Esophagus (tissue), 2 donors: ENCODE data around the gene CUBN. TPM values are rescaled to one million over a fixed set of nuclear protein-coding genes. Genes with fewer than 3 reads are reported as not detected.

Experiments used
- H3K27ac ChIP-seq, 2 donors: one replicate each; pipeline ENCODE4 v1.5.1; 2013; ENCODE audit warnings: low read depth in 2 of 2, mild to moderate bottlenecking in 2 of 2, inconsistent platforms in 1 of 2, low read length in 1 of 2, moderate library complexity in 1 of 2
- H3K27me3 ChIP-seq, 2 donors: one replicate each; pipeline ENCODE4 v1.6.1; 2013; ENCODE audit warnings: low read length in 2 of 2, control low read depth in 1 of 2, mild to moderate bottlenecking in 1 of 2; ENCODE audit not compliant: insufficient read depth in 2 of 2, control insufficient read depth in 1 of 2
- H3K36me3 ChIP-seq, 2 donors: one replicate each; pipeline ENCODE4 v1.6.1; 2013; ENCODE audit warnings: low read length in 1 of 2; ENCODE audit not compliant: control insufficient read depth in 2 of 2, insufficient read depth in 2 of 2
- H3K4me1 ChIP-seq, 2 donors: one replicate each; pipeline ENCODE4 v1.6.1; 2013; ENCODE audit warnings: low read length in 1 of 2; ENCODE audit not compliant: control insufficient read depth in 2 of 2, insufficient read depth in 2 of 2
- H3K4me3 ChIP-seq, 2 donors: one replicate each; pipeline ENCODE4 v1.5.1; 2013; ENCODE audit warnings: low read length in 2 of 2, mild to moderate bottlenecking in 2 of 2, low read depth in 1 of 2, moderate library complexity in 1 of 2
- H3K9me3 ChIP-seq, 2 donors: one replicate each; pipeline ENCODE4 v1.6.1; 2013; ENCODE audit warnings: mild to moderate bottlenecking in 2 of 2, low read depth in 1 of 2, low read length in 1 of 2, moderate library complexity in 1 of 2; ENCODE audit not compliant: control insufficient read depth in 2 of 2, insufficient read depth in 1 of 2
- WGBS, 2 donors: extraction: QIAGEN DNeasy Blood & Tissue Kit; methylation state at CpG; one replicate each; pipeline ENCODE4 v1.1.7; 2013; 5-methylcytosine and 5-hydroxymethylcytosine counted together
- polyA plus RNA-seq, 2 donors: library from polyadenylated mRNA; stranded (reverse); fragments of 200-250 nt; gene quantifications; one replicate each; pipeline ENCODE4 v1.2.3, GENCODE V29; 2013
- donor health status: healthy with polysubstance abuse.
- donor health status: Bipolar disorder and iron deficiency.

The CUBN gene
- under 1 TPM; 0.16 to 0.22 TPM for polyA plus RNA-seq

- Histone ChIP-seq H3K4me1 (no peaks in the 10 kb centered on the region), H3K27ac (no peak within 1 kb of the TSS), H3K36me3 (no peaks in the 10 kb centered on the region), H3K4me3 (no peak within 1 kb of the TSS), H3K9me3 (no peaks in the 10 kb centered on the region), H3K27me3 (no peaks in the 10 kb centered on the region)
- 97 to 100% methylated on average over 1 of the region's 1 CpG for WGBS, 2 donors
Measured at GRCh38 chr10:17129741-17130140, at the start of gene CUBN. Gene CUBN (minus strand): TSS chr10:17129811. CDS start chr10:17129765, 46 bp downstream.

- Histone ChIP-seq H3K27me3 (no peaks in the 10 kb centered on the region), H3K9me3 (no peaks in the 10 kb centered on the region), H3K4me3 (no peak overlapping the region), H3K4me1 (no peaks in the 10 kb centered on the region), H3K36me3 (no peaks in the 10 kb centered on the region), H3K27ac (no peak overlapping the region)
- WGBS, 2 donors: 84 to 88% methylated on average over 3 of the region's 3 CpGs
Measured at GRCh38 chr10:17179002-17179401, 49.4 kb upstream of the CUBN start.

GRCh38 chr10:17178006-17178405, 48.4 kb upstream of the CUBN start:
- no peaks in the 10 kb centered on the region for H3K27me3 ChIP-seq
- H3K27ac ChIP-seq: no peak overlapping the region
- WGBS, 2 donors: 83 to 85% methylated on average over 1 of the region's 1 CpG
- H3K4me3 ChIP-seq: no peak overlapping the region
- no peaks in the 10 kb centered on the region for H3K9me3 ChIP-seq
- H3K36me3 ChIP-seq: no peaks in the 10 kb centered on the region
- H3K4me1 ChIP-seq: no peaks in the 10 kb centered on the region

GRCh38 chr10:17177014-17177413, 47.4 kb upstream of the CUBN start:
- H3K4me3 ChIP-seq: no peak overlapping the region
- no peaks in the 10 kb centered on the region for H3K9me3 ChIP-seq
- no peak overlapping the region for H3K27ac ChIP-seq
- H3K36me3 ChIP-seq: no peaks in the 10 kb centered on the region
- 97 to 100% methylated on average over 1 of the region's 1 CpG for WGBS, 2 donors
- no peaks in the 10 kb centered on the region for H3K4me1 ChIP-seq
- H3K27me3 ChIP-seq: no peaks in the 10 kb centered on the region

GRCh38 chr10:17176091-17176490, 46.5 kb upstream of the CUBN start:
- Histone ChIP-seq H3K4me3 (no peak overlapping the region), H3K9me3 (no peaks in the 10 kb centered on the region), H3K36me3 (no peaks in the 10 kb centered on the region), H3K27me3 (no peaks in the 10 kb centered on the region), H3K4me1 (no peaks in the 10 kb centered on the region), H3K27ac (no peak overlapping the region)

GRCh38 chr10:17175551-17175950, 45.9 kb upstream of the CUBN start:
- Histone ChIP-seq H3K9me3 (no peaks in the 10 kb centered on the region), H3K4me3 (no peak overlapping the region), H3K36me3 (no peaks in the 10 kb centered on the region), H3K4me1 (no peaks in the 10 kb centered on the region), H3K27ac (no peak overlapping the region), H3K27me3 (no peaks in the 10 kb centered on the region)
- WGBS, 2 donors: 74 to 79% methylated on average over 4 of the region's 4 CpGs

- no peak overlapping the region for H3K4me3 ChIP-seq
- no peaks in the 10 kb centered on the region for H3K9me3 ChIP-seq
- H3K36me3 ChIP-seq: no peaks in the 10 kb centered on the region
- H3K27ac ChIP-seq: no peak overlapping the region
- H3K27me3 ChIP-seq: no peaks in the 10 kb centered on the region
- H3K4me1 ChIP-seq: no peaks in the 10 kb centered on the region
Measured at GRCh38 chr10:17174626-17175025, 45.0 kb upstream of the CUBN start.

- H3K27ac ChIP-seq: no peak overlapping the region
- H3K36me3 ChIP-seq: no peaks in the 10 kb centered on the region
- H3K27me3 ChIP-seq: no peaks in the 10 kb centered on the region
- 77 to 80% methylated on average over 4 of the region's 4 CpGs for WGBS, 2 donors
- no peaks in the 10 kb centered on the region for H3K9me3 ChIP-seq
- H3K4me3 ChIP-seq: no peak overlapping the region
- H3K4me1 ChIP-seq: no peaks in the 10 kb centered on the region
Measured at GRCh38 chr10:17171141-17171641, 41.6 kb upstream of the CUBN start.

GRCh38 chr10:17169803-17170202, 40.2 kb upstream of the CUBN start:
- H3K36me3 ChIP-seq: no peaks in the 10 kb centered on the region
- no peaks in the 10 kb centered on the region for H3K4me1 ChIP-seq
- 72 to 74% methylated on average over 4 of the region's 4 CpGs for WGBS, 2 donors
- no peaks in the 10 kb centered on the region for H3K9me3 ChIP-seq
- no peaks in the 10 kb centered on the region for H3K27me3 ChIP-seq
- no peak overlapping the region for H3K27ac ChIP-seq
- H3K4me3 ChIP-seq: no peak overlapping the region

GRCh38 chr10:17166699-17167098, 37.1 kb upstream of the CUBN start:
- Histone ChIP-seq H3K4me3 (no peak overlapping the region), H3K27me3 (no peaks in the 10 kb centered on the region), H3K27ac (no peak overlapping the region), H3K4me1 (no peaks in the 10 kb centered on the region), H3K9me3 (no peaks in the 10 kb centered on the region), H3K36me3 (no peaks in the 10 kb centered on the region)
- 75 to 85% methylated on average over 3 of the region's 3 CpGs for WGBS, 2 donors
